KMS-11 (cell line): ENCODE data around the gene TAP2.
A peak's percentile ranks its signal among the peaks of the same experiment; 100 is the strongest.

ENCODE experiments used
- H2AFZ ChIP-seq: fragments of 200-600 bp; sonication (generic); 2 replicates; pipeline ENCODE4 v1.6.1; 2016; ENCODE audit warnings: antibody characterized with exemption, mixed run types, low read depth
- H3K27ac ChIP-seq: fragments of 200-600 bp; sonication (generic); 2 replicates; pipeline ENCODE4 v1.6.1; 2016; ENCODE audit warnings: mild to moderate bottlenecking, mixed run types
- H3K27me3 ChIP-seq: fragments of 200-600 bp; sonication (generic); 2 replicates; pipeline ENCODE4 v1.6.1; 2017; ENCODE audit warnings: mild to moderate bottlenecking, low read depth, mixed run types, moderate library complexity; ENCODE audit not compliant: insufficient read depth
- H3K36me3 ChIP-seq: fragments of 200-600 bp; sonication (generic); 2 replicates; pipeline ENCODE4 v1.6.1; 2017; ENCODE audit warnings: mild to moderate bottlenecking, mixed run types; ENCODE audit not compliant: insufficient read depth
- H3K4me1 ChIP-seq: fragments of 200-600 bp; sonication (generic); 2 replicates; pipeline ENCODE4 v1.6.1; 2016; ENCODE audit warnings: mild to moderate bottlenecking, low read depth, mixed run types; ENCODE audit not compliant: poor library complexity, severe bottlenecking
- H3K4me2 ChIP-seq: fragments of 200-600 bp; sonication (generic); 2 replicates; pipeline ENCODE4 v1.7.0; 2016; ENCODE audit warnings: mild to moderate bottlenecking, mixed run types
- H3K4me3 ChIP-seq: fragments of 200-600 bp; sonication (generic); IDR thresholded peaks from 2 replicates; pipeline ENCODE4 v1.6.1; 2017; ENCODE audit warnings: low read depth, low read length, mixed read lengths; ENCODE audit not compliant: insufficient read depth
- H3K79me2 ChIP-seq: fragments of 200-600 bp; sonication (generic); 2 replicates; pipeline ENCODE4 v1.6.1; 2016; ENCODE audit warnings: low read depth, mixed run types; ENCODE audit not compliant: insufficient read depth
- H3K9ac ChIP-seq: fragments of 200-600 bp; sonication (generic); 2 replicates; pipeline ENCODE4 v1.6.1; 2016; ENCODE audit warnings: mild to moderate bottlenecking, mixed run types
- H4K20me1 ChIP-seq: fragments of 200-600 bp; sonication (generic); 2 replicates; pipeline ENCODE4 v1.6.1; 2016; ENCODE audit warnings: mild to moderate bottlenecking, mixed run types; ENCODE audit not compliant: insufficient read depth
- CTCF ChIP-seq: fragments of 200-600 bp; sonication (generic); conservative IDR thresholded peaks from 2 replicates; pipeline ENCODE4 v1.6.1; 2017; ENCODE audit warnings: low read depth, mild to moderate bottlenecking, antibody characterized with exemption, low read length, moderate library complexity, mixed read lengths

TAP2 gene

DNA sequence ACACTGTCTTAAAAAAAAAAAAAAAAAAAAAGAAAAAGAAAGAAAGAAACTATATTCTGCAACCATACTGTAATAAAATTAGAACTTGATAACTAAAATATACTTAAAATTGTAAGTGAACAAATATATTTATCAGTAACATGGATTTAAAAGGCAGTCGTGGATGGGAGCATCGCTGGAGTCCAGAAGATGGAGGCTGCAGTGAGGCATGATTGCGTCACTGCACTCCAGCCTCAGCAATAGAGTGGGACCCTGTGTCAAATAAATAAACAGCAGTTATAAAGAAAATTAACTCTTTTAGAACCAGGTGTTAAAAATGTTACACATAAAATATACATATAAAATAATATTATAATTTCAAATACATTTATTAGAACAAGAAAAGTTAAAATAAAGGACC lies 24.2 kb upstream of the TAP2 start:
- no peak overlapping the region for H3K27ac ChIP-seq
- no peaks in the 10 kb centered on the region for H3K27me3 ChIP-seq
- TF ChIP-seq CTCF = no peak

GRCh38 chr6:32860674-32861073 lies 22.1 kb upstream of the TAP2 start:
- Histone ChIP-seq H3K9ac (no peak overlapping the region), H3K4me2 (no peak overlapping the region; the same call in 1 of the 2 replicates), H3K36me3 (no peaks in the 10 kb centered on the region), H3K27ac (peak overlapping the region; percentile 12; the same call in 1 of the 2 replicates), H3K79me2 (peaks cover 6% of the 10 kb centered on the region), H2AFZ (no peak overlapping the region), H4K20me1 (no peaks in the 10 kb centered on the region), H3K4me3 (no peak overlapping the region), H3K4me1 (peaks cover 15% of the 10 kb centered on the region), H3K27me3 (no peaks in the 10 kb centered on the region)
- no peak for TF ChIP-seq CTCF

More for the DNA sequence above, 24.2 kb upstream of the TAP2 start:
- Histone ChIP-seq H4K20me1 (no peaks in the 10 kb centered on the region), H3K4me1 (peaks cover 11% of the 10 kb centered on the region), H3K9ac (no peak overlapping the region), H2AFZ (no peak overlapping the region), H3K36me3 (no peaks in the 10 kb centered on the region), H3K4me2 (no peak overlapping the region), H3K4me3 (no peak overlapping the region), H3K79me2 (no peaks in the 10 kb centered on the region)

DNA sequence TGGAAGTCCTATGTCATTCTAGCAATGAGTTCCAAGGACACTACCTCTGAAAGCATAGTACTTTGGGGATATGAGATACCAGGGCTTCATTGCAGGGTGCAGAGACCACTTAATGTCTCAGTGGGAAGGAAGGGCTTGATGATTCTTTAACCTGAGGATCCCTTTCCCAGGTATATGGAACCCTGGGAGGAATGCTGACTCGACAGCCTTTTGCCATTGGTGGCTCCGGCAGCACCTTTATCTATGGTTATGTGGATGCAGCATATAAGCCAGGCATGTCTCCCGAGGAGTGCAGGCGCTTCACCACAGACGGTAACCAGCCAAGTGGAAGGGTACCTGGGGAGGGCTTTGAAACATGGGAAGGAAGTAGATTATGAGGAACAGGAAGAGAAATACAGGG lies 19.7 kb upstream of the TAP2 start:
- no peak overlapping the region for H3K4me2 ChIP-seq
- TF ChIP-seq CTCF = no peak

DNA sequence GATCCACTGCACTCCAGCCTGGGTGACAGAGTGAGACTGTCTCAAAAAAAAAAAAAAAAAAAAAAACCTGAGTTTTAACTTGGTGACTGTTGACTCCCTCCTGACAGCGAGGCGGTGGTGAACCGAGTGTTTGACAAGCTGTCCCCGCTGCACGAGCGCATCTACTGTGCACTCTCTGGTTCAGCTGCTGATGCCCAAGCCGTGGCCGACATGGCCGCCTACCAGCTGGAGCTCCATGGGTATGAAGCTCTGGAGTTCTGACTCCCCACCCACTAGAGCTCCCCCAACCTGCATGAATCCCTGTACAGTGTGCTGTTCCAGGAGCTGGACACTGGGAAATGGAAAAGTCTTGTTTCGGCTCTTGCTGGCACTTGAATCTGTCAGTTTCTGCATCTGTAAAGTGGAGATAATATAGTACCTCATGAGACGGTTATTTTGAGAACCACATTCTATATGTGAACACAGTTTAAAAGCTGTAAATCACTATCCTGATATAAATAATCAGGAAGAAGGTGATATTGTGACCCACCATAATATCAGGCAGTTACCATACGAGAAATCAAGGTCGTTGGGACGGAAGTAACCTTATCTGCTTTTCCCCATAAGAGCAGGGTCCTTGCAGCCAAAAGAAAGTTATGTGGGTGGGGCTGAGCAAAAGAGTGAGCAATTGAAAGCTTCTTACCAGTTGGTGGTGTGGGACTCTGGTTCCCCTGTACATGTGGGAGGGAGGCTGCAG lies 18.8 kb upstream of the TAP2 start:
- no peaks in the 10 kb centered on the region for H3K27me3 ChIP-seq
- H3K4me3 ChIP-seq = no peak overlapping the region
- peaks cover 22% of the 10 kb centered on the region for H3K4me1 ChIP-seq
- H3K4me2 ChIP-seq = no peak overlapping the region
- H3K27ac ChIP-seq = no peak overlapping the region
- no peak for TF ChIP-seq CTCF
- no peak overlapping the region for H2AFZ ChIP-seq
- H3K79me2 ChIP-seq = peaks cover 20% of the 10 kb centered on the region
- H3K36me3 ChIP-seq = no peaks in the 10 kb centered on the region
- no peaks in the 10 kb centered on the region for H4K20me1 ChIP-seq
- no peak overlapping the region for H3K9ac ChIP-seq

More for the DNA sequence above, 19.7 kb upstream of the TAP2 start:
- no peaks in the 10 kb centered on the region for H3K27me3 ChIP-seq
- no peak overlapping the region for H3K4me3 ChIP-seq
- peaks cover 21% of the 10 kb centered on the region for H3K4me1 ChIP-seq
- H3K36me3 ChIP-seq = no peaks in the 10 kb centered on the region
- H3K9ac ChIP-seq = no peak overlapping the region
- no peak overlapping the region for H3K27ac ChIP-seq
- H3K79me2 ChIP-seq = peaks cover 18% of the 10 kb centered on the region
- no peak overlapping the region for H2AFZ ChIP-seq
- H4K20me1 ChIP-seq = no peaks in the 10 kb centered on the region
